Heart left ventricle (tissue), 16 donors: Measurements from ENCODE around the gene UBQLN4. TPM values are rescaled to one million over a fixed set of nuclear protein-coding genes. Genes with fewer than 3 reads are reported as not detected.

Source experiments
- ATAC-seq, 4 donors: fragments of 200-7000 bp; cut with Tn5 transposase; one replicate each; pipeline ENCODE4 v1.9.1; 2020 to 2022; ENCODE audit warnings: moderate library complexity in 4 of 4, mild to moderate bottlenecking in 3 of 4, moderate number of reproducible peaks in 1 of 4
- DNase-seq, 5 donors: peaks; one replicate each; pipeline ENCODE4 v3.0.0-alpha.2; 2020
- H3K27ac ChIP-seq, 12 donors: fragments of 200-600 bp; sonication (generic) in 4 of 12; one replicate each; pipeline versions ENCODE4 v1.5.0 to v1.8.0; 2016 to 2022; ENCODE audit warnings: mild to moderate bottlenecking in 2 of 12
- H3K27me3 ChIP-seq, 9 donors: fragments of 200-600 bp; sonication (generic) in 2 of 9; one replicate each; pipeline versions ENCODE4 v1.5.1 to v1.8.0; 2016 to 2022; ENCODE audit warnings: mild to moderate bottlenecking in 3 of 9
- H3K36me3 ChIP-seq, 9 donors: fragments of 200-600 bp; sonication (generic) in 2 of 9; one replicate each; pipeline versions ENCODE4 v1.5.0 to v1.8.0; 2018 to 2022; ENCODE audit warnings: mild to moderate bottlenecking in 2 of 9
- H3K4me1 ChIP-seq, 12 donors: fragments of 200-600 bp; sonication (generic) in 4 of 12; one replicate each; pipeline versions ENCODE4 v1.5.0 to v1.8.0; 2016 to 2022; ENCODE audit warnings: mild to moderate bottlenecking in 3 of 12
- H3K4me3 ChIP-seq, 12 donors: fragments of 200-600 bp; sonication (generic) in 4 of 12; one replicate each; pipeline versions ENCODE4 v1.5.0 to v1.8.0; 2017 to 2022; ENCODE audit warnings: mild to moderate bottlenecking in 9 of 12, moderate library complexity in 4 of 12
- H3K9me3 ChIP-seq, 12 donors: fragments of 200-600 bp; sonication (generic) in 4 of 12; one replicate each; pipeline versions ENCODE4 v1.5.0 to v1.8.0; 2016 to 2022; ENCODE audit warnings: mild to moderate bottlenecking in 1 of 12
- CTCF ChIP-seq, 12 donors: fragments of 200-600 bp; sonication (generic) in 4 of 12; IDR thresholded peaks; one replicate each; pipeline versions ENCODE4 v1.5.0 to v1.8.0; 2018 to 2022; ENCODE audit warnings: antibody characterized with exemption in 12 of 12, mild to moderate bottlenecking in 5 of 12
- POLR2A ChIP-seq, 2 donors: fragments of 450-650 bp; IDR thresholded peaks; one replicate each; pipeline ENCODE4 v1.6.1; 2017; ENCODE audit warnings: antibody characterized with exemption in 2 of 2, mild to moderate bottlenecking in 2 of 2, moderate library complexity in 2 of 2
- WGBS, 4 donors: extraction: QIAGEN DNeasy Blood & Tissue Kit in 2 of 4; methylation state at CpG; one replicate each; pipeline versions ENCODE4 v1.1.5 to v1.1.7; 2013 to 2018; 5-methylcytosine and 5-hydroxymethylcytosine counted together
- intact Hi-C, 10 donors: fragments of 100-400 bp; cut with DNase I; formaldehyde crosslinking; loops; one replicate each; pipeline versions ENCODE4 v1.11.1 to v1.14.2; 2022
- polyA plus RNA-seq, 2 donors: library from polyadenylated mRNA; stranded (reverse); fragments of 200-250 nt; gene quantifications; one replicate each; pipeline ENCODE4 v1.2.3, GENCODE V29; 2013
- total RNA-seq, 9 donors: library from RNA; depleted of rRNA in 2 of 9; stranded (reverse); fragments of >200 nt in 2 of 9; fragmentation: NEBNext Ultra II Directional in 3 of 9; extraction: Animal tissue kit (Norgen Biotek cat#: 25700) in 3 of 9; gene quantifications; one replicate each; pipeline versions ENCODE4 v1.1.0 to v1.2.4, GENCODE V29; 2016 to 2023
- donor health status: ischemic (EF 13 %, LVEDD 7.1; RV severe dilation, severe dysfunction).
- donor health status: healthy with polysubstance abuse.
- donor health status: DM: no; HTN: yes; CAD: no.
- donor health status: DM: no; HTN: no; CAD: no.
- donor health status: ischemic (EF 25% LVEDD 6.9; RV normal size, moderate dysfunction).
- donor health status: ischemic (EF 25% LVEDD 5.7; RV mildly dilated, moderate dysfunction).
- donor health status: healthy.
- donor health status: DM: yes; HTN: yes; CAD: no.
- donor health status: ischemic (EF 35%, LVEDD 5.7; RV mildly dilated, moderate dysfunction).
- donor health status: nonischemic (EF 11% LVEDD 7.7; RV severe dilation, severe dysfunction).
- donor health status: DM: yes; HTN: yes; CAD: no.
- donor health status: PGD.
- donor health status: ischemic (EF 29% LVEDD 5.4; RV normal size, mild dysfunction).
- donor health status: nonischemic (EF 23%, LVEDD 6.1; RV moderate dilation, normal function).

The UBQLN4 gene
- total and polyA plus RNA-seq, 11 donors = 15.1 to 37.3 (median 26.9) TPM

DNA sequence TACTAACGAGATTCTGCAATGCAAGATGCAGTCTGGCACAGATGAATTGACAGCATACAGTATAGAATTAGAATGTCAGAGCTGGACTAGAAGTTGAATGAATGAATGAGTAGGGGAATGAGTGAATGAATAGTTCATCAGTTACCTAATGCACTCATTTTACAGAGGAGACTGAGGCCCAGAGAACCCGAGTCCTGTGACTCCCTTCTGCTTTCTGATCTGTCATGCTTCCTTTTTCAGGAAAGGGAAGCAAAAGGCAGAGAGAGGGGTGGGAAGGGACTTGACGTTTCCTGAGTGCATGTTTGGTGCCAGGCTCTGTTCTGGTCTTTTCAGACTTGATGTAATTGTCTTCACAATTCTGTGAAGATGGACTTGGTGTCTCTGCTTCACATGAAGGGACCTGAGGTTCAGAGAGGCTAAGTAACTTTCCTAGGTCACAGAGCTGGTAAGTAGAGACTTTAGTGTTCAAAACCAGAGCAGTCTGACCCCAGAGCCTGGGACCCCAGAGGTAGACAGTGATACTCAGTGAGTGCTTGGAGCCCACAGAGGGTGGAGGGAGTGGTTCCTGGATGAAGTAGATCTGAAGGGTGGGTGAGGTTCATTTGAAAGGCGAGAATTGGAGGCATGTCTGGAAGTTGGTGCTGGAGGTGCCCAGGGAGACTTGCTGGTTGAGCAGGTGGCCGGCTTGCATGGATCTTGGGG, 36.7 kb upstream of the UBQLN4 start:
- Histone ChIP-seq H3K4me3 (no peak overlapping the region), H3K36me3 (no peaks in the 10 kb centered on the region), H3K27ac (peak overlapping the region in 2 of 12 donors; percentile 32 to 76), H3K27me3 (no peaks in the 10 kb centered on the region), H3K9me3 (no peaks in the 10 kb centered on the region), H3K4me1 (peaks cover 0 to 24% (median 6%) of the 10 kb centered on the region in 12 donors)
- intact Hi-C loops = loop anchor here (1.0 to 5.0 kb wide), 4 partner anchors 132 to 135 kb away; no protein-coding TSS in a partner anchor
- TF ChIP-seq CTCF (IDR thresholded peaks at IDR 0.05) (no peak), POLR2A (IDR thresholded peaks at IDR 0.05) (no peak)
- WGBS, 4 donors = 34 to 39% (median 37%) methylated on average over 5 of the region's 5 CpGs
- ATAC-seq = peak in 3 of 4 donors; percentile 2 to 46 (median 32)
- DNase-seq = no peak

DNA sequence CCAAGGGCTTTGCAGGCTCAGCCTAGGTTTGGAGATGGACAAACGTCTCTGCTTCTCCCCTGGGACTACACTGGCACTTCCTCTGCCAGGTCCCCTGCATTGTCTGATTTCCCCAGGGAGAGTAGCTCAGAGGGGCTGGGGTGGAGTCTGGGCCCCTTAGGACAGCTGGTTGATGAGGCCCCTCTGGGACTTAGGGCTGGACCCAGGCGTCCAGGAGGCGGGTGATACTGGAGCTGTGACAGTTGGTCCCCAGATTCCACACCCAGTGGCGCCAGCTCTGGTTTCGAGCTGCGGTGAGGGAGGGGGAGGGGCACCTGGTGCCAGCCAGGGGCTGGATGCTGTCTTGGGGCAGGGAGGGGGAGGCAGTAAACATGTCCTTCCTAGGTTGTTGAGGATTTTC, 36.1 kb upstream of the UBQLN4 start:
- Histone ChIP-seq H3K27me3 (no peaks in the 10 kb centered on the region), H3K4me3 (no peak overlapping the region), H3K9me3 (no peaks in the 10 kb centered on the region), H3K4me1 (peaks cover 0 to 21% (median 6%) of the 10 kb centered on the region in 12 donors), H3K27ac (peak overlapping the region in 2 of 12 donors; percentile 5 to 76), H3K36me3 (no peaks in the 10 kb centered on the region)
- DNase-seq = no peak
- WGBS, 4 donors = 64 to 74% (median 69%) methylated on average over 6 of the region's 6 CpGs
- intact Hi-C loops = loop anchor here (1.0 to 5.0 kb wide), 4 partner anchors 133 to 136 kb away; no protein-coding TSS in a partner anchor
- TF ChIP-seq POLR2A (IDR thresholded peaks at IDR 0.05) (no peak), CTCF (IDR thresholded peaks at IDR 0.05) (no peak)
- no peak for ATAC-seq

DNA sequence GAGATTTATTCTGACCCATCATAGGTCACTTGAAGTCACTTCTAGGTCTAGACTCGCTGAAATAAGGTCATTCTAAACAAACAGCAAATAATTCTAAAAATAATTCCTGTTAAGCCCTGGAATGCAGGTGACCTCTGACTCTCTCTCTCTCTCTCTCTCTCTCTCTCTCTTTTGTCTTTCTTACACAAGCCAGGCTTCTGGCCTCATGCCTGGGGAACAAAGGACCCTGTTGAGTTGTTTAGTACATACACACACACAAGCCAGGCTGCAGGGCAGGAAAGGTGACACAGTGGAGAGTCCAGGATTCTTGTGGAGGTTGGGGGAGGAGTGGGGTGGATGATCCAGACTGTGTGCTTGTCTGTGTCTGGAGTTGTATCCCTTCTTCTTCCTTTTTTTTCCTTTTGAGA, 32.7 kb upstream of the UBQLN4 start:
- H3K36me3 ChIP-seq = no peaks in the 10 kb centered on the region
- peaks cover 0 to 36% (median 13%) of the 10 kb centered on the region in 12 donors for H3K4me1 ChIP-seq

More for the DNA sequence above, 32.7 kb upstream of the UBQLN4 start:
- intact Hi-C loops = no loop called here
- H3K4me3 ChIP-seq = no peak overlapping the region
- ATAC-seq (peak; percentile 34 to 59 (median 52)), DNase-seq (peak in 3 of 5 donors; percentile 46 to 84 (median 66))
- 9 to 38% (median 23%) methylated on average over 1 of the region's 1 CpG for WGBS, 4 donors
- peaks cover 0 to 7% (median 0%) of the 10 kb centered on the region in 9 donors for H3K27me3 ChIP-seq
- peak overlapping the region in 1 of 12 donors; percentile 19 for H3K27ac ChIP-seq
- TF ChIP-seq POLR2A (IDR thresholded peaks at IDR 0.05) = no peak
- no peak for TF ChIP-seq CTCF (IDR thresholded peaks at IDR 0.05)
- no peaks in the 10 kb centered on the region for H3K9me3 ChIP-seq
